Activated T-cell treated with anti-CD3 and anti-CD28 coated beads for 24 hours (primary cell): ENCODE data around the gene ZNF438.

Experiments used
- DNase-seq: peaks from one replicate; pipeline ENCODE4 v3.0.0-alpha.2; 2020; ENCODE audit warnings: low read depth

The ZNF438 gene

DNA sequence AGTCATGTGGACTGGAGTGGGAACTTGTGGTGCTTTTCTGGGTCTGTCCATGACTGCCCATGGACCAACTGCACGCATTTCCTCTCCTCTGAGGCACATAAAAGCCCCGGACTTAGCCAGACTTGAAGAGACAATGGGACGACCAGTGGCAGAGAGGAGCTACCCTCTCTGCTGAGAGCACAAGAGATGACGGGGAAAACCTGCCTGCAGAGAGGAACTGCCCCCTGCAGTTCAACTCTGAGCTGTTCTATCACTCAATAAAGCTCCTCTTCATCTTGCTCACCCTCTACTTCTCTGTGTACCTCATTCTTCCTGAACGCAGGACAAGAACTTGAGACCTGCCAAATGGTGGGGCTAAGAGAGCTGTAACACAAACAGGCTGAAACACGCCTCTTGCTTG lies 184.5 kb downstream of the ZNF438 start:
- DNase-seq: no peak

DNA sequence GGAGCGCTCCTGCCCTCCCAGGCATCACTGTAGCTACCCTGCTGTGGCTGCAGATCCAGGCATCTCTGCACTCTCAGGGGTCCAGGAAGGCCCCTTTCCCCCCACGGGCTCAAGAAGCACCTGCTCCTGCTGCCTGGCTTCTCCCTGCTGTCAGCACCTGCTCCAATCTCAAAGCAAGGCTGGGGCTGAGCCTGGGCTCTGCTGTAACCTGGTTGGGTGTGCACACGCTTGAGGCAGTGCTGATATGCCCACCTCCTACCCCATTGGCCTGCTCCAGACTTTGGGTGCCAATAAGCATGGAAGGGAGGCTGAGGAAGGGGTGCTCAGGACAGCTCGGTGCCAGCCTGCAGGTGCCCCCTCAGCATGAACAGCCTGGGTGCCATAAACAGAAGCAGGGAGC lies 185.0 kb downstream of the ZNF438 start:
- DNase-seq: no peak

DNA sequence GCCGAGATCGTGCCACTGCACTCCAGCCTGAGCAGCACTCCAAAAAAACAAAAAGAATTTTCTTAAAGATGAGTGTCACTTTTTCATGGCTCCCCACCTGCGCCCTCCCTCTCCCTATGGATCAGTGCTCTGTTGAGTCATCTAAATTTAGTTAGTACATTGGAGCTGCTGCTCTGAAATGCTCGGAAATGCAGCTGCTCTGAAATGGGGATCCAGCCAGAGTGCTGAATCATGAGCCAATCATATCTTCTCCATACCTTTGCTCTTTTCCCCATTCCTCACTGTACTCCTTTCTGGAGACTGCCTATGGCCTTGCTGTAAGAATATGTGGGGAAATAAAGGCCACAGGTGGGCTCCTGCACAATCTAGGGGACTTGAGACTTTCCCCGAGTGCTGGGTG lies 188.8 kb downstream of the ZNF438 start:
- no peak for DNase-seq

DNA sequence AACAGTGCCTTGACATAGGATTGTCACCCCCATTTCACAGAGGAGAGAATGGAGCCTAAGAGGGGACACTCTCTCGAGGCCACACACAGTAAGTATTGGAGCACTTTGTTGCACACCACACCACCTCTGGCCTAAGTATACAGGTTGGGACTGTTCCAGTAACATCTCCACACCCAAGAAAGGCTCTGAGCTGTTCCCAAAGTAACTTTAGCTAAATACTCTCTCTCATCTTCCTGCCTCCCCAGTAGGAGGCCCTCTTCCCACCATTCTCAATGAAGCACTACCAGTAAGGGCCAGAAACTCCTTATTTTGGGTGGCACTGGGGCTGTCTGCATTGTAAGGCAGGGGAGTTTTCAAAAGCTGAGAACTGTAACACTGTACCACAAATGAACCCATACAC lies 189.5 kb downstream of the ZNF438 start:
- DNase-seq: no peak

DNA sequence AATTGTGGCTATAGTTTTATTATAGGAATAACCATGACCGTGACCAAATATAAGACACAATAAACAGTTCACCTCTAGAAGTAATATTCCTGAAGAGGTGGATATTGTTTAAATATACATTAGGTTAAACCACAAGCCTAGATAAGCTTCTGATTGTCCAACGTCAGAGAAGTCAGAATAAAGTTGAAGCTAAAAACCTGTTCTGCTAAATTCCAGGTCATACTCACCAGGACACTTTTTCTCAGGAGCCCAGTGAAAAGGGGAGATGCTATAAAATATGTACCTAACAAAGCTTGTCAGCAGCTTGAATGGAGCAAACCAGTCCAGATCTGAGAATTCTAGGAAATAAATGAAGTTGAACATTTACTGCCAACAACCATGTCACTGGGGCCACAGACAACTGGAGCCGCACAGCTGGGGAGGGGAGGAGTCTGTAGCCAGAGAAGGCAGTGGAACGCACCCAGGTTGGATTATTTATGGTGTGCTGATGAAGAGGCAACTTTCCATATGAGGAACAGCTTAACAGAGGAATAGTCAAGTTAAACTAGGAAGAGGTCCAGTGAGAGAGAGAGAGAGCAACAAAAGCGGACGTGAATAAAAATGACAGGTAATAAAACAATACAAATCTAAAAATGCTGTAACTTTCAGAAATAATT lies 191.1 kb downstream of the ZNF438 start:
- DNase-seq: no peak

DNA sequence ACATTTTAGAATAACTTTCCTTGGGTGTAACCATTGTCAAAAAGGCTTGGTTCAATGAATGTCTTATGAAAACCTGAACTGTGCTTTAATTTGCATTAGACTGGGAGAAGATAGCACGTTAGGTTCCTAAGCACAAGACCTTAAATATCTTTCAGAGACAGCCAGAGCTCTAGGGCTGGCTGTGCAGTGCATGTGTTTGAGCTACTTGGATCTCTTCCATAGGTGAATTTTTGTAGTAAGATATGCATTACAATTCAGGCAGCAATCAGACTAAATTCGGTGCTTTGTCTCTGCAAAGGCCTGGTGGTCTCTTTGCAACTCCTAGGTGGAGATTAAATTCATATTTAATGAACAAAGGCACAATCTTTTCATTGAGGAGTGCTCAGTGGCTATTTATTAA lies 192.0 kb downstream of the ZNF438 start:
- DNase-seq: no peak

DNA sequence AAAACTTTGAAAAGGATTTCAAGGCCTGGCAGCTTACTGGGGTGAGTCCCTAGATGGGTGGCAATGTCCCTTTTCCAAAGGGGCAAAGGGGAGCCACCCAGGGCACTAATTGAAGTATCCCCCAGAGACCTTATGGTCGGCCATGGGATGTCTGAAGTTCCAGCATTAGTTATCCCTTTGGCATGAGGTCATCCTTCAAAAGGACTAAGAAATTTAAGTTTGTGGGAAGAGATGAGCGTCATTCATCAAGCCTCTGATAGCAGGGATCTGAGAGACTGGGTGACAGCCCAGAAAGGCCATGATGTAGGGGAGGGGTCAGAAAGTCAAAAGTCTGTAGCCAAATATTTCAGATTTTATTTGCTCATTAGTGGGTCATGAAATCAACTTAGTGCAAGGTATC lies 195.3 kb downstream of the ZNF438 start:
- no peak for DNase-seq

DNA sequence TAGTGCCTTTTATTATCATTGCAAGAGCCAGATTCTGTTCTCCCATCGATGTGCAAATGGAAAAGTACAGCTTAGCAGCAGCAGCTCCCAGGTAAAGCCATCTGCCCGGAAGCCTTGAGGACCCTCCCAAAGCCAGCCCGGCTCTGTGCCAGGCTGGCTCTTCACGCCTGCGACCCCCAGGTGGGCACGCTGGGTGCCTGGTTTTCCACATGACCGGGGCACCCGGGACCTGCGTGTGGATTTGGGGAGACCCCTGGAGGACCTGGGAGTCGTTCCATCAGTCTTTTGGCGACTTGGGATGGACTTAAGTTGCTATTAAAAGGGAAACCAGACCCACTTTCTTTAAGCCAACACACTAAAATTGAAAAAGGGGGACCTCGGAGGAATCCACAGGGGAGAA lies 196.5 kb downstream of the ZNF438 start:
- DNase-seq: no peak

DNA sequence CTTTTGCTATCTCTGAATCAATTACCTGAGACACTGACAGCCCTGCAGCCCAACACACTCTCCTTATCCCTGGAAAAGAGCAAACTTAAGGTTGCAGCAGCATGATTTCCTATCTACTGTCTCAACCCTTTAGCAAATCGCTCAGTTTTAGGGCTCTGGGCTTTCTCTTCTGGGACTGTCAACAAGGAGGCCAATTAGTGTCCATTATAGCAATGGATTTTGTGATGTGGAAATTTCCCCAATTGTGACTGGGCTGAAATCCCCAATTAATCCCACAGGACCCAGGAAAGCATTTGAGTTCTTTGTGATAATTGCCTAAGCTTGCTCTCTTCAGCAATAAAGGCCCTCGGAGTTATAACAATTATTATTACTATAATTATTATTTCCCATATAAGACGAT lies 197.0 kb downstream of the ZNF438 start:
- no peak for DNase-seq

DNA sequence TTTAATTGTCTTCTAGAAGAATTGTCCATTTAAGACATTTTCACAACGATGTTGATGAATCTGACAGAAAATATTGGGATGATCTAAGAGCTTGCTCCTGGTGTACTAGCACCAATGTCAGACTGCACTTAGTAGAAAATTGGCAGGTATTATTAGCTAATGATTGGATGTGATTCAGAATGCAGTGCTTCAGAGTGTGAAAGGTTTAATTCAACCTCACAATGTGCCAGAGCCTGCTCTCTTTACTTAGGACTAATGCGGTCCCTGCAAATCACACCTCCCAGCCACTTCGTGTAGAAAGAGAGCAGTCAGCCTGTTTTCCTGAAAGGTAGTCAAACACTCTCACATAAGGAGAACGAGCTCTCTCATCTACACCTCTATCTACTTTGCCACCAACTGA lies 197.5 kb downstream of the ZNF438 start:
- DNase-seq: no peak

DNA sequence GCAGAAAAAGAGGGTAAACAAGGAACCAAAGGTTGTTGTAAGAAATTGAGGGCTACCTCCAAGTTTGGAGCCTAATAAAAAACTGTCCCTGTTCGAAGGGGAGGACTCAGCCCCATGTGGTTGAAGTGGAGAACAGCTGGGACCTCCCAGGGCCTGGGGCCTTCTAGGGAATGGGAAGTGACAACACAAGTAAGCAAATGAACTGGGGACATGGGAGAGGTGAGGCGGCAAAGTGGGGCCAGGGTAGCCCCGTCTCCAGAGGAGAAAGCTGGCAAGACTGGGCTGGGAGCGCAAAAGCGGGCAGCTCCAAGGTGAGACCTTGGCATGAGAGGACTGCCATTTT lies 198.1 kb downstream of the ZNF438 start:
- DNase-seq: no peak

DNA sequence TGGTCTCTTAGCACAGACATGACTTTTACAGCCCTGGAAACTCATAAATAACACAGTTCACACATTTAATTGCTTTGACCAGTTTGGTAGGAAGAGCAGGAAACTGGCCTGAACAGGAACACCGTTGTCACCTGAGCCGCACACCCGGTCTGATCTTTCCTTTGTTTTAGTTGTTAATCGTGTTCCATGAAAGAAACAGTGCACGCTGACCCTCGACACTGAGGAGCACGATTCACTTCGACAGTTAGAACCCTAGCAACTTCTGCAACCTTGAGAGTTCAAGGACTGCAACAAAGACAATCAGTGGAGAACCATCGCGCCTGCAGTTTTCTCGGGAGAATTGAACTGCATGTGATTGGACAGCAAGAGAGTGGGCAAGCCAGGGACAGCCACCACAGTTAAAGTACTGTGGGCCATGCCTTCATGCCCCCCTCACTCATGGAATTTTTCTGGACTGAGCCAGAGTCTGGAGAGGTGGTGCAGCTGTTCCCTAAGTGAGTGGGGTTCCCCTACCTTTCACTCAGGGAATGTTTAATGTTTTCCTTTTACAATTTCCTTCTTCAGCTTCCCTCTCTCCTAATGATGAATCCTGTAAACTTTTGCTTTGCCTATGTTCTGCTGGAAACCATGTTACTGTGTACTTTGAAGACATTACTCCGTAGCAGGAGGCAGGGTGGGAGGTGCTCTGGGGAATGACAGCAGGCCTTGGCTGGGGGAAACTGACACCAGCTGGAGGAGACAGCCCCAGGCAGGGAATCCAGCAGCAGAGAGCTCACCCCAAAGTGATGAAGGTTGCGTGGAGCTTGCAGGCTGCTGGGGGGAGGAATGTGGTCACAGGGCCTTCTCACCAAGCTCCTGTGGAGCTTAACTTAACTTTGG lies 198.7 kb downstream of the ZNF438 start:
- no peak for DNase-seq

DNA sequence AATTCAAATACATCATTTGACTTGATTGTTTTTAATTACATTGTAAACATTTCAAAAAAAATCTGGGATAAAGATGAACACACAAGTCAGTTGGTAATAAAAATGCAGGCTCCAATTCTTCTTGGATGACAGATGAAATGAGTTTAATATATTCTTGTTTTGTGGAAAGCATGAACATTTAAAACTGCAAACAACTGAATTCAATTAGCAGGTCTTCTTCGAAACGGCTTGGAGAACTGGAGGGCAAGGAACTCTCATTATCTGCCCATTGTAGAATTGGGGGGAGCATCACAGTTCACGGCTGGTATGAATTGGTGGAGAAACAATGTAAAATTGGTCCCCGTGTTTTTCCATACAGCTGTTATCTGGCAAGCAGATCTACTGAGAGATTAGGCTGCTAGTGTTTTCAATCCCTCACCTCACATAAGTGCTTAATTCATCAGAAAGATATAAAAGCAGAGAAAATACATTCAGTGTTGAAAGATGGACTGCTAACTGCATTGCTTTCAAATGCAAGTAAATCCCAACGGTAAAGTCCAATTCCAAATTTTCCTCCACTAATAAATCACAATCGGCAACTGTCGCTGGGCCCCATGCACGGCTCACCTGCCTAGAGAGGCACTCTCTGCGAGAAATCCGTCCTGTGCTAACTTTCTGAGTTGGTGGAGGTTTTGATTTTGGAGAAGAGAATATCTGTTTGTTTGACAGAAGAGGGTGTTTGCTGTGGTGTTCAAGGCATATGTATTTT lies 199.5 kb downstream of the ZNF438 start:
- no peak for DNase-seq

DNA sequence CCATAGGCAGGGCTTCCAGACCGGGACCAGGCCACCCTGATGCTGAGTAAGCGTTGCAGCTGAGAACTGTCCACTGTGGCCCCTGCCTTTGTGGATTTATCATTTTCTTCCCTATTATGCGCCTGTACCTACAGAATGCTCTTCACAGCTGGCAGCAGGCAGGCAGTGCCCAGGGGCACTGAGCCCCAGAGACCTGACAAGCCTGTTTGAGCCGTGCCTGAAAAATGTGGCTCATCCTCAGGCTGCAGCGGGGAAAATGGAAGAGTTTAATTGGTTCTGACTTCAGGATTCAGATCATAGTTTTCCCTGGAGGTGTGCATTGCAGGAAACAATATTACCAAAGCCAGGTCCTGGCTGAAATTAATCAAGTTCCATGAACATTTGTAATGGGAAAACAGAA lies 200.2 kb downstream of the ZNF438 start:
- no peak for DNase-seq

DNA sequence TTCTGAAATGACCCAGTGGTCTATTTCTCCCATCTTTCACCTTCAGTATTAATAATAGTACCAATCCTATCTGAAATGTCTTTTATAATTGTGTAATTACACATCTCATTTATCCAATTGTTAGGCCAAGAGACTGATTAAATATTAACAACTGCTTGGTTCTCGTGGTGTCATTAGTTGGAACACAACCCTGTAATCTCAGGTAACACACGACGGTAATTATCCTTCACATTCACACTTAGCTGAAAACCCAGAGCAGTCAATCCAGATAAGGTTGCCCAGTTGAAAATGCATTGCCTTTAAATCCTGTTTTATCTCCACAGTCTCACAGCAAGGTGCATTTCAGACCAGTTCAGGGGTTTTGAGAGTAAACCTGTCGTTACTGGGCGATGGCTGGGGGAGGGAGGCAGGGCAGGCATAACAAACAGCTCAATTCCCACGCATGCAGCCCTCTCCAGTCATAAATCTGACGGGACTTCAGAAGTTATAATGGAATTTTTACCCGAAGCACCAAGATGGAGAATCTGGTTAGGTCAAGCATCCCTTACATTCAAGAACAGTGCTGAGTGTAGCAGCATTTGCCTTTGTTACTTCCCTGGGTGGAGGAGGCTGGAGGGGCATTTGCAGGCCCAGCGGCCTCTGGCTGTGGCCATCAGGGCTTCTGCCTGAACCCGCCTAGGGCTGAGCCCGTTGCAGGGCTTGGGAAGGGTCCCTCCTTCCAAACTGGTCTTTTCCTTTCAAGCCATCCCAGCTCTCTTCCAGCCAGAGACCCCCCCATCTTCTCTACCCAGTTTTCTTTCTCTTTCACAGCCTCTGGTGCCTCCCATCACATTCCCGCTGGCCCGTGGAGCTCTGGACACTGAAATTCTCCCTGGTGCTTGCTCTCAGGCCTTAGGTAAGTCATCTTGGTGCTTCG lies 201.1 kb downstream of the ZNF438 start:
- no peak for DNase-seq

DNA sequence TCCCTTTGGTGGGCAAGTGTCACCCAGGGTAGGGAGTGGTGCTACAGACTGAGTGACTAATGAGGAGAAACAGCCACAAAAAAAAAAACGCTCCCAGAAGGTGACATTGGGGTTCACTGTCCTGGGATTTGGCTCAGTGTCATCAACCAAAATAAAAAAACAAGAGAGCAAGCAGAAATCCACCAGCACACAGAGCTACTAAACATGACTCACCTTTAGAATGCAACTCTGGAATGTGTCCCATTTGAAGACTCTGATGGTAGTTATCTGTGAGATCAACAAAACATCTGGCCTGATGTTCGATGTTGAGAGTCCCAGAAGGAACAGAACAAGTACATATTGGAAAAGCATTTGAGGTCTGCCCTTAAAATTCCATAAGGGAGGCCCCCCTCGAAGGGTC lies 201.8 kb downstream of the ZNF438 start:
- no peak for DNase-seq

DNA sequence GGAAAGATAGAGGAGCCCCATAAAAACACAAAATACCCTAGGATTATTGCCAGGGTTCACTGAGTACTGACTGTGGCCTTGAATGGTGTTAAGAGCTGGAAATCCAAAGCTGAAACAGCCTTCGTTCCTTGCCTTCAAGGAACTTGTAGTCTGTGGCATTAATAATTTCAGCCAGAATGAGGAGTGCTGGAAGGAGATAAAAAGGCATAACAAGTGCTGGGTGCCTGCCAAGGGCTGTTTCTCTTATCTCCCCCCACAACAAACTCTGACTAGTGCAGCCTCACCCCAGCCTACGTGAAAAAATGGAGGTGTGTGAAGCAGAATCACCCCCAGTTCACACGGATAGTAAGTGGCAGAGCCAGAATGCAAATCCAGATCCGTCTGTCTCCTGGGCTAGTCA lies 203.0 kb downstream of the ZNF438 start:
- no peak for DNase-seq

DNA sequence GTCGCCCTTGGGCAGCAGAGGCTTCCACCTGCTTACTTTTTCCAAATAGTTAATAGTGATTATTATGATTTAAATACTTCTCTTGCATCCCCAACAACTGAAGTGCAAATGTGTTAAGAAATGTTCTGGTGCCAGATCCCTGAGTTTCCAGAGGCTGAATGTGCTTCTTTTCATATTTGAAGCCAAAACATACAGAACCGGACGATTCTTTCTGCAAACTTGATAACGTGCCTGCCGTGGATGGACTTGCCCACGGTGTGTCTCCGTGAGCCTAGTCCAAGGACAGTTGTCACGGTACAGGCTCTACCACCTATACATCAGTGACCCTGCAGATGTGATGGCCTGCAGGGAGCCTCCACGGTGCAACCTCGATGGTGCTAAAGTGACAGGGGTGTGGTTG lies 203.5 kb downstream of the ZNF438 start:
- DNase-seq: no peak

DNA sequence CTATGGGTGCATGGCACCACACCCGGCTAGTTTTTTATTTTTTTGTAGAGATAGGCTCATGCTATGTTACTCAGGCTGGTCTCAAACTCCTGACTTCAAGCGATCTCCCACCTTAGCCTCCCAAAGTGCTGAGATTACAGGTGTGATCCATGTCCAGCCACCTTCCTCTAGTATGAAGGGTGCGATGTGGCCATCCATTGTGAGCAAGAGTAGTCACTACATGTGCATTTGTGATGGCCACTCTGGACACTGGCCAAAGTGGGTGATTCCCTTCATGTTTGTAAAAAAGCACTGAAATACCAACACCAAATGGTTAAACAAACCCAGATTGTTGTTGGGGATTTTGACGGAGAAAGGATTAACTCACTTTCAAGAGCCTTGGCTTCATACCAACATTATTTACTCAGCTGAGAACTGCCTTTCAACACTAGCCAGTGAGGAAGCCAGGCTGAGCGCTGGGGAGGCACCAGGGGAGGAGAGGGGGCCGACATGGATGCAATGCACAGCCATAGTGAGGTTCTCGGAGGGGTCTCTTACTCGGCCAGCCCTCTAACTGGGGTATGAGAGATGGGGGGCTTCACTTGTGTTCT lies 204.0 kb downstream of the ZNF438 start:
- no peak for DNase-seq

DNA sequence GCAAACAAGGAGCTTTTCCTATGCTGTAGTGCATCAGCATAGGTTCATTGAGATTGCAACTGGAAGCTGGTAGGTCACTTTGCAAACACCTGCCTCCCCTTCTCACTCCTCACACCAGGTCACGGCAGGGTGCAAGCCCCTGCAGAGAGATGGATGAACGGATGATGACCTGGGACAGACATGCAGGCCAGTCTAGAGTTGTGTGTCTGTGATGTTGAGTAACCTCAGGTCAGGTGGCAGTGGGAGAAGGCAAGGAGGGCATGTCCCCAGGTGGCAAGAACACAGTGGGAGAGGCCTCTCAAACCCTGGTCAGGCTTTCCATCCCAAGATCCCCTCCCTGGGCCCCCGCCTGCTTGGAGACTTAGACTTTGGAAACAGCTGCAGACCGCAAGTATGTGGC lies 205.0 kb downstream of the ZNF438 start:
- DNase-seq: no peak

DNA sequence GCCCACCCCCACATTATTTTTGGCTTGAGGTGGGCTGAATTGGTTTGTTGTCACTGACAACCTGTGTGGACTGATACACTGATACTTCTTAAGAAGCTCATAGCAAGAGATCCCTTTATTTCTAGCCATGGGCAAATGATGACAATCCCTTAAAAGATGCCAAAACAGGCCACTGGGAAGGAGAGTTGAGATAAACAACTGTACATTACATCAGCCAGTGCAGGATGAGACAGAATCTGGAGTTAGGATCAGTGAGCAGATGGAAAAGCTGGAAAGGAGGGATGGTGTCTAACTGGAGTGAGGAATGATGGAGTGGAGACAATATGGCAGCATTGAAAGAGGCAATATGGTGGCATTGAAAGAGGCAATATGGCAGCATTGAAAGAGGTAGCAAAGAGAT lies 206.2 kb downstream of the ZNF438 start:
- DNase-seq: no peak

DNA sequence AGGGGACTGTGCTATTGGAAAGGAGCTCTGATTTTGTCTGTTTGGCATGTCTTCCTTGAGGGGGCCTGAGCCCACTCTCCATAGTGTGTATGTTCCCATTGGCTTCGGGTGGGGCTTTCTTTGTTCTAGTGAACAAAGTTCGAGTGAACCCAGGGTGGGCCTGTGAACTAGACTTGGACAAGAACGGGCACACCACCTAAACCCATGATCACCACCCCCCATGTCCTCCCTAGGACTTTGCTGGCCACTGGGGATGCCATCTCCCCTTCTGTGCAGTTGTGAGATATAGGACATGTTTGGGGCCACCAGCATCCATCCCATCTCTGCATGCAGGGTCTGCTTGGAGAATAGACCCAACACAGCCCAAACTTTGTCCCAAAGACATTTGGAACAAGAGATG lies 206.6 kb downstream of the ZNF438 start:
- DNase-seq: no peak
